ENCODE data around the gene CAMTA1. TPM values are rescaled to one million over a fixed set of nuclear protein-coding genes. Genes with fewer than 3 reads are reported as not detected.

The CAMTA1 gene
- total RNA-seq, 6 experiments from 2014 or later, result 78.1 to 96.6 (median 86.1) TPM

GRCh38 chr1:7103874-7104273 is 318.6 kb downstream of the CAMTA1 start:
- no peak for TF ChIP-seq CTCF (IDR thresholded peaks at IDR 0.05)
- no peak for DNase-seq
- Mint-ChIP-seq H3K27ac (no peak overlapping the region), H3K9me3 (peaks cover 3% of the 10 kb centered on the region; the same call in 1 of the 2 replicates), H3K36me3 (ENCODE audit: low read depth) (no peaks in the 10 kb centered on the region; the same call in 1 of the 2 replicates), H3K4me1 (ENCODE audit: low read depth) (peaks cover 7% of the 10 kb centered on the region; the same call in 1 of the 2 replicates), H3K27me3 (ENCODE audit: insufficient read depth) (peaks cover 13% of the 10 kb centered on the region), H3K4me3 (no peak overlapping the region)

GRCh38 chr1:7104339-7104738 is 319.1 kb downstream of the CAMTA1 start:
- Mint-ChIP-seq H3K4me1 (ENCODE audit: low read depth) (peaks cover 7% of the 10 kb centered on the region; the same call in 1 of the 2 replicates), H3K36me3 (ENCODE audit: low read depth) (no peaks in the 10 kb centered on the region; the same call in 1 of the 2 replicates), H3K9me3 (peaks cover 3% of the 10 kb centered on the region; the same call in 1 of the 2 replicates), H3K27ac (no peak overlapping the region), H3K4me3 (no peak overlapping the region), H3K27me3 (ENCODE audit: insufficient read depth) (peaks cover 17% of the 10 kb centered on the region)
- no peak for TF ChIP-seq CTCF (IDR thresholded peaks at IDR 0.05)
- DNase-seq, result no peak

- Mint-ChIP-seq H3K27me3 (ENCODE audit: insufficient read depth) (peaks cover 21% of the 10 kb centered on the region), H3K4me1 (ENCODE audit: low read depth) (peaks cover 8% of the 10 kb centered on the region), H3K36me3 (ENCODE audit: low read depth) (no peaks in the 10 kb centered on the region; the same call in 1 of the 2 replicates), H3K27ac (no peak overlapping the region), H3K4me3 (no peak overlapping the region), H3K9me3 (peaks cover 3% of the 10 kb centered on the region; the same call in 1 of the 2 replicates)
- TF ChIP-seq CTCF (IDR thresholded peaks at IDR 0.05), result no peak
- no peak for DNase-seq
These were observed 320.0 kb downstream of the CAMTA1 start for GRCh38 chr1:7105269-7105668.

- no peaks in the 10 kb centered on the region; the same call in 1 of the 2 replicates for H3K36me3 Mint-ChIP-seq (ENCODE audit: low read depth)
- H3K4me1 Mint-ChIP-seq (ENCODE audit: low read depth), result peaks cover 10% of the 10 kb centered on the region; the same call in 1 of the 2 replicates
- no peak overlapping the region for H3K27ac Mint-ChIP-seq
- no peak for TF ChIP-seq CTCF (IDR thresholded peaks at IDR 0.05)
- no peak for DNase-seq
- peaks cover 27% of the 10 kb centered on the region for H3K27me3 Mint-ChIP-seq (ENCODE audit: insufficient read depth)
- no peak overlapping the region for H3K4me3 Mint-ChIP-seq
- H3K9me3 Mint-ChIP-seq, result peaks cover 3% of the 10 kb centered on the region; the same call in 1 of the 2 replicates
These were observed 321.3 kb downstream of the CAMTA1 start for GRCh38 chr1:7106442-7107108.

GRCh38 chr1:7107109-7107830 is 322.0 kb downstream of the CAMTA1 start:
- H3K4me1 Mint-ChIP-seq (ENCODE audit: low read depth), result peaks cover 10% of the 10 kb centered on the region; the same call in 1 of the 2 replicates
- peaks cover 3% of the 10 kb centered on the region; the same call in 1 of the 2 replicates for H3K9me3 Mint-ChIP-seq
- H3K27ac Mint-ChIP-seq, result no peak overlapping the region
- no peaks in the 10 kb centered on the region; the same call in 1 of the 2 replicates for H3K36me3 Mint-ChIP-seq (ENCODE audit: low read depth)
- no peak for TF ChIP-seq CTCF (IDR thresholded peaks at IDR 0.05)
- H3K4me3 Mint-ChIP-seq, result no peak overlapping the region
- DNase-seq, result no peak
- H3K27me3 Mint-ChIP-seq (ENCODE audit: insufficient read depth), result peaks cover 32% of the 10 kb centered on the region
